ENCODE results near the gene CDKN2AIP. TPM values are rescaled to one million over a fixed set of nuclear protein-coding genes. Genes with fewer than 3 reads are reported as not detected.
"Not testable (repeated sequence)": the region's sequence is repeated elsewhere in the genome, so short reads cannot be mapped to it uniquely, and the experiment has no call there.

The CDKN2AIP gene
- total and polyA plus RNA-seq, 10 donors: 11.6 to 27.9 (median 17.8) TPM

DNA sequence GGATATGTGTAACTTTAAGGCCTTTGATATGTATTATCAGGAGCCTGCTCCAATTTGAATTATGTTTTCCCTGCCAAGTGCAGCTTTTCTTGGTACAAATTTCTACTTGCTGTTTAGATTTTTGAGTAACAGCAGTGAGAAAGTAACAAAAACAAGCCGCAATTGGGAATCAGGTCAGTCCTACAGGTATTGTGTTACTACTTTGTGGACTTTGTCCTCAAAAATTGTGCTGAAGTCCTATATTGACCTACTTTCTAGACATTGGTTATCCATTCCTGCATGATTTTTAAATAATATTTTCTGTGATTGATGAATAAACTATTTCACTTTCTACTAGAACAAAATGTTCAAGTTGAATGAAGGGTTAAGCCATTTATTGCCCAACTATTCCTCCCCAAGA lies 5.7 kb downstream of the CDKN2AIP start:
- Histone ChIP-seq H3K27me3 (replicated peaks in 1 of 7) (no peaks in the 10 kb centered on the region), H3K27ac (no peak overlapping the region), H3K4me1 (peaks cover 33 to 58% (median 44%) of the 10 kb centered on the region in 6 donors), H3K9me3 (no peaks in the 10 kb centered on the region), H3K36me3 (peaks cover 0 to 82% (median 43%) of the 10 kb centered on the region in 6 donors), H3K4me3 (no peak overlapping the region)
- intact Hi-C loops (cut with DNase I; ENCODE audit: low total_unique reads): no loop called here
- TF ChIP-seq POLR2A (IDR thresholded peaks at IDR 0.05) (no peak), POLR2AphosphoS5 (IDR thresholded peaks at IDR 0.05) (no peak)
- TF ChIP-seq, protein P1, sequence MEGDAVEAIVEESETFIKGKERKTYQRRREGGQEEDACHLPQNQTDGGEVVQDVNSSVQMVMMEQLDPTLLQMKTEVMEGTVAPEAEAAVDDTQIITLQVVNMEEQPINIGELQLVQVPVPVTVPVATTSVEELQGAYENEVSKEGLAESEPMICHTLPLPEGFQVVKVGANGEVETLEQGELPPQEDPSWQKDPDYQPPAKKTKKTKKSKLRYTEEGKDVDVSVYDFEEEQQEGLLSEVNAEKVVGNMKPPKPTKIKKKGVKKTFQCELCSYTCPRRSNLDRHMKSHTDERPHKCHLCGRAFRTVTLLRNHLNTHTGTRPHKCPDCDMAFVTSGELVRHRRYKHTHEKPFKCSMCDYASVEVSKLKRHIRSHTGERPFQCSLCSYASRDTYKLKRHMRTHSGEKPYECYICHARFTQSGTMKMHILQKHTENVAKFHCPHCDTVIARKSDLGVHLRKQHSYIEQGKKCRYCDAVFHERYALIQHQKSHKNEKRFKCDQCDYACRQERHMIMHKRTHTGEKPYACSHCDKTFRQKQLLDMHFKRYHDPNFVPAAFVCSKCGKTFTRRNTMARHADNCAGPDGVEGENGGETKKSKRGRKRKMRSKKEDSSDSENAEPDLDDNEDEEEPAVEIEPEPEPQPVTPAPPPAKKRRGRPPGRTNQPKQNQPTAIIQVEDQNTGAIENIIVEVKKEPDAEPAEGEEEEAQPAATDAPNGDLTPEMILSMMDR (IDR thresholded peaks at IDR 0.05 in 8 of 11, conservative IDR thresholded peaks at IDR 0.05 in 3 of 11): no peak
- 95 to 100% (median 98%) methylated on average over 1 of the region's 1 CpG for WGBS, 5 donors
- no peak for DNase-seq

DNA sequence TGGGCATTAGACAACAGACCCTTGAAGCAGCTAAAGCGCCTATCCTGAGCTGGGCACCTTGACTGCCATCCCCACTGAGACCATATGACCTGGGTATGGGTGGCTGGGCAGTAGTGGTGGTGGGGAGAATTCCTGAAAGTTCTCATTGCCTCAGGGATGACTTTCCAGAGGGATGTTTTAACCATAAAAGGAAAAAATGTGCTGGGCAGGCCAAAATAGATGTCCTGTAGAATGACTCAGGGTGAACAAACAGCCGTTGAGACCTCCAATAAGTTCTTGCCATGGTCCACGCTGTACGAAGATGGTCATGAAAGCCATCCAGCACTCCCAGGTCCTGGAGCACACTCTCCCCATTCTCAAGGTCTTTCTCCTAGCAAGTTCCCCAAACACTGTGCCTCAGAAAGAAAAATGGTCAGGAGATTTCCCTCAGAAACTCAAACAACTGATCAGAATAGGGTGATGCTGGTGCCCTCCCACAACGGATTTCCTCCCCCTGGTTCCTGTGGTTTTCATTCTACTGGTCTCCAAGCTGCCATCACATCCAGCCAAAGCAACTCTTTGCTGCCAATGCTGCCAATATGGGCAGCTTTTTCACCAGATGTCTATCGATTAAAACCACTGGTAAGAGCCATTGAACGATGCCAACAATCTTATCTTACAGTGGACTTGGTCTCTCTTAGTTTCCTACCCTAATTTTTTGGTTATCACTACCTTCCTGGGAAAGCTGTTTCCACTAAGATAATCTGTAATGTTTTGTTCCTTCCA lies 11.2 kb downstream of the CDKN2AIP start:
- no peaks in the 10 kb centered on the region for H3K9me3 ChIP-seq
- no peaks in the 10 kb centered on the region for H3K27me3 ChIP-seq (replicated peaks in 1 of 7)
- TF ChIP-seq POLR2AphosphoS5 (IDR thresholded peaks at IDR 0.05) (no peak), POLR2A (IDR thresholded peaks at IDR 0.05) (no peak)
- TF ChIP-seq, protein P1 (IDR thresholded peaks at IDR 0.05 in 8 of 11, conservative IDR thresholded peaks at IDR 0.05 in 3 of 11): no peak
- WGBS, 5 donors: 45 to 72% (median 58%) methylated on average over 7 of the region's 7 CpGs
- intact Hi-C loops (cut with DNase I; ENCODE audit: low total_unique reads): no loop called here
- DNase-seq: no peak
- no peak overlapping the region for H3K4me3 ChIP-seq
- peaks cover 0 to 7% (median 0%) of the 10 kb centered on the region in 6 donors for H3K4me1 ChIP-seq
- no peak overlapping the region for H3K27ac ChIP-seq
- peaks cover 0 to 33% (median 8%) of the 10 kb centered on the region in 6 donors for H3K36me3 ChIP-seq

DNA sequence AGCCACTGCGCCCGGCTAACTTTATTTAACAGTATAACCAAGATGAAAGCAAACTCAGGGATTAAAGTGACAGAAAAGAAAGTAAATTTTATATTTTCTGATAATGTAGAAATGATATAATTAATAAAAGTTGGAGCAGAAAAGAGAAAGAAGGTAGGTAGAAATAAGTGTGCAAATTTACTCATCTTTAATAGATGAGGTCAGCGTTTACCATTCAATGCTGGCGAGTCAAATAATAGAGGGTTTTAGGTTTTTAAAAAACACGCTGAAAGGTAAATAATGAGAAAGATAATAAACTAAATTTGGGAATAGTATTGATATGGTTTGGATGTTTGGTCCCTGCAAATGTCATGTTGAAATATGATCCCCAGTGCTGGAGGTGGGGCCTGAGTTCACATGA lies 13.6 kb downstream of the CDKN2AIP start:
- 78 to 86% (median 79%) methylated on average over 5 of the region's 5 CpGs for whole genome bisulfite sequencing, 5 donors
- H3K36me3 ChIP-seq: peaks cover 0 to 10% (median 0%) of the 10 kb centered on the region in 6 donors
- intact Hi-C loops (cut with DNase I; ENCODE audit: low total_unique reads): no loop called here
- H3K27me3 ChIP-seq (replicated peaks in 1 of 7): no peaks in the 10 kb centered on the region
- DNase-seq: no peak
- H3K9me3 ChIP-seq: no peaks in the 10 kb centered on the region
- TF ChIP-seq, protein P1 (IDR thresholded peaks at IDR 0.05 in 8 of 11, conservative IDR thresholded peaks at IDR 0.05 in 3 of 11): no peak
- TF ChIP-seq POLR2AphosphoS5 (IDR thresholded peaks at IDR 0.05) (no peak), POLR2A (IDR thresholded peaks at IDR 0.05) (no peak)
- H3K4me3 ChIP-seq: no peak overlapping the region
- H3K27ac ChIP-seq: no peak overlapping the region
- peaks cover 0 to 5% (median 0%) of the 10 kb centered on the region in 6 donors for H3K4me1 ChIP-seq

DNA sequence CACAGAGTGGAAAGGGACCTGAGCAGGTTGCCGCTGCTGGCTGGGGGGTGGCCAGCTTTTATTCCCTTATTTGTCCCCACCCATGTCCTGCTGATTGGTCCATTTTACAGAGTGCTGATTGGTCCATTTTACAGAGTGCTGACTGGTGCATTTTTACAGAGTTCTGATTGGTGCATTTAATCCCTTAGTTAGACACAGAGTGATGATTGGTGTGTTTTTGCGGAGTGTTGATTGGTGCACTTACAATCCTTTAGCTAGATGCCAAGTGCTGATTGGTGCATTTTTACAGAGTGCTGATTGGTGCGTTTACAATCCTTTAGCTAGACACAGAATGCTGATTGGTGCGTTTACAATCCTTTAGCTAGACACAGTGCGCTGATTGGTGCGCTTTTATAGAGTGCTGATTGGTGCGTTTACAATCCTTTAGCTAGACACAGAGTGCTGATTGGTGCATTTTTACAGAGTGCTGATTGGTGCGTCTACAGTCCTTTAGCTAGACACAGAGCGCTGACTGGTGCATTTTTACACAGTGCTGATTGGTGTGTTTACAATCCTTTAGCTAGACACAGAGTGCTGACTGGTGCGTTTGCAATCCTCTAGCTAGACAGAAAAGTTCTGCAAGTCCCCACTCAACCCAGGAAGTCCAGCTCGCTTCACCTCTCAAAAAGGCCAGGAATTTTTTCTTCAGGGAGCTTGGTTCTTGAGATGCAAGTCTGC lies 19.6 kb downstream of the CDKN2AIP start:
- WGBS, 5 donors: 55 to 87% (median 76%) methylated on average over 9 to 11 of the region's 11 CpGs
- not testable (repeated sequence) for H3K27me3 ChIP-seq (replicated peaks in 1 of 7); H3K9me3 ChIP-seq

DNA sequence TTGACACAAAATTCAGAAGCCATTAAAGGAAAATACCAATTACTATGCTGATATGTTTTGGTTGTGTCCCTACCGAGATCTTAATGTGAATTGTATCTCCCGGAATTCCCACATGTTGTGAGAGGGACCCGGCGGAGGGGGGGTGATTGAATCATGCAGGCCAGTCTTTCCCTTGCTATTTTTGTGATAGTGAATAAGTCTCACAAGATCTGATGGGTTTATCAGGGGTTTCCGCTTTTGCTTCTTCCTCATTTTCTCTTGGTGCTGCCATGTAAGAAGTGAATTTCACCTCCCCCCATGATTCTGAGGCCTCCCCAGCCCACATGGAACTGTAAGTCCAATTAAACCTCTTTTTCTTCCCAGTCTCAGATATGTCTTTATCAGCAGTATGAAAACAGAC lies 21.4 kb downstream of the CDKN2AIP start:
- H3K36me3 ChIP-seq; H3K27me3 ChIP-seq (replicated peaks in 1 of 7); H3K4me1 ChIP-seq; intact Hi-C loops (cut with DNase I; ENCODE audit: low total_unique reads); H3K27ac ChIP-seq; DNase-seq; H3K9me3 ChIP-seq; H3K4me3 ChIP-seq: not testable (repeated sequence)
- WGBS, 5 donors: 54 to 68% (median 58%) methylated on average over 5 of the region's 5 CpGs

More for the DNA sequence above, 19.6 kb downstream of the CDKN2AIP start:
- intact Hi-C loops (cut with DNase I; ENCODE audit: low total_unique reads); H3K27ac ChIP-seq; H3K36me3 ChIP-seq; H3K4me1 ChIP-seq; H3K4me3 ChIP-seq; DNase-seq: not testable (repeated sequence)

Data from spleen (tissue), 11 donors.